HEK293 (cell line): ENCODE measurements around the gene MLLT10.
A peak's percentile ranks its signal among the peaks of the same experiment; 100 is the strongest.

ENCODE experiments used
- FEZF1 ChIP-seq: fragments of 450-650 bp; formaldehyde crosslinking; IDR thresholded peaks from 2 replicates; pipeline ENCODE4 v1.5.1; 2016; ENCODE audit warnings: missing biosample characterization, missing genetic modification characterization
- GFI1B ChIP-seq: fragments of 450-650 bp; formaldehyde crosslinking; IDR thresholded peaks from 2 replicates; pipeline ENCODE4 v1.5.1; 2016; ENCODE audit warnings: missing biosample characterization, missing genetic modification characterization
- KLF9 ChIP-seq: fragments of 450-650 bp; formaldehyde crosslinking; IDR thresholded peaks from 2 replicates; pipeline ENCODE4 v1.5.1; 2016; ENCODE audit warnings: missing biosample characterization, missing genetic modification characterization, low read depth
- OSR2 ChIP-seq: fragments of 450-650 bp; formaldehyde crosslinking; IDR thresholded peaks from 2 replicates; pipeline ENCODE4 v1.5.1; 2016; ENCODE audit warnings: missing biosample characterization, missing genetic modification characterization
- OVOL3 ChIP-seq: fragments of 450-650 bp; formaldehyde crosslinking; IDR thresholded peaks from 2 replicates; pipeline ENCODE4 v1.5.1; 2016; ENCODE audit warnings: missing biosample characterization, missing genetic modification characterization
- SP7 ChIP-seq: fragments of 450-650 bp; formaldehyde crosslinking; IDR thresholded peaks from 2 replicates; pipeline ENCODE4 v1.5.1; 2016; ENCODE audit warnings: missing biosample characterization, missing genetic modification characterization
- ZBTB17 ChIP-seq: fragments of 450-650 bp; formaldehyde crosslinking; IDR thresholded peaks from 2 replicates; pipeline ENCODE4 v1.5.1; 2016; ENCODE audit warnings: missing biosample characterization, missing genetic modification characterization
- ZFP41 ChIP-seq: fragments of 450-650 bp; formaldehyde crosslinking; IDR thresholded peaks from 2 replicates; pipeline ENCODE4 v1.5.1; 2016; ENCODE audit warnings: missing biosample characterization, missing genetic modification characterization, borderline replicate concordance
- ZNF121 ChIP-seq: fragments of 450-650 bp; formaldehyde crosslinking; IDR thresholded peaks from 2 replicates; pipeline ENCODE4 v1.5.1; 2016; ENCODE audit warnings: missing biosample characterization, missing genetic modification characterization
- ZNF221 ChIP-seq: fragments of 450-650 bp; formaldehyde crosslinking; IDR thresholded peaks from 2 replicates; pipeline ENCODE4 v1.5.1; 2017; ENCODE audit warnings: missing biosample characterization, missing genetic modification characterization, borderline replicate concordance
- ZNF354C ChIP-seq: fragments of 450-650 bp; formaldehyde crosslinking; IDR thresholded peaks from 2 replicates; pipeline ENCODE4 v1.5.1; 2016; ENCODE audit warnings: missing biosample characterization, missing genetic modification characterization, low read depth, borderline replicate concordance
- ZNF561 ChIP-seq: fragments of 450-650 bp; IDR thresholded peaks from 2 replicates; pipeline ENCODE4 v1.5.1; 2018; ENCODE audit warnings: missing biosample characterization, missing genetic modification characterization, borderline replicate concordance
- ZNF571 ChIP-seq: fragments of 450-650 bp; formaldehyde crosslinking; IDR thresholded peaks from 2 replicates; pipeline ENCODE4 v1.5.0; 2017; ENCODE audit warnings: missing biosample characterization, missing genetic modification characterization
- ZNF610 ChIP-seq: fragments of 450-650 bp; formaldehyde crosslinking; IDR thresholded peaks from 2 replicates; pipeline ENCODE4 v1.5.1; 2016; ENCODE audit warnings: missing biosample characterization, missing genetic modification characterization, borderline replicate concordance
- ZNF660 ChIP-seq: fragments of 450-650 bp; IDR thresholded peaks from 2 replicates; pipeline ENCODE4 v1.5.1; 2018; ENCODE audit warnings: missing biosample characterization, mild to moderate bottlenecking, missing genetic modification characterization
- ZNF707 ChIP-seq: fragments of 450-650 bp; formaldehyde crosslinking; IDR thresholded peaks from 2 replicates; pipeline ENCODE4 v1.5.1; 2016; ENCODE audit warnings: missing biosample characterization, missing genetic modification characterization
- ZNF768 ChIP-seq: fragments of 450-650 bp; formaldehyde crosslinking; IDR thresholded peaks from 2 replicates; pipeline ENCODE4 v1.5.1; 2018; ENCODE audit warnings: missing biosample characterization, mild to moderate bottlenecking, missing genetic modification characterization
- ZNF843 ChIP-seq: fragments of 450-650 bp; formaldehyde crosslinking; IDR thresholded peaks from 2 replicates; pipeline ENCODE4 v1.5.1; 2016; ENCODE audit warnings: missing biosample characterization, missing genetic modification characterization
- TF ChIP-seq, protein P1 (sequence below): fragments of 450-650 bp; formaldehyde crosslinking; IDR thresholded peaks from 2 replicates; pipeline ENCODE4 v1.5.1; 2016; ENCODE audit warnings: missing biosample characterization, missing genetic modification characterization, borderline replicate concordance
- TF ChIP-seq, protein P2 (sequence below): fragments of 450-650 bp; formaldehyde crosslinking; IDR thresholded peaks from 2 replicates; pipeline ENCODE4 v1.5.1; 2017; ENCODE audit warnings: missing biosample characterization, missing genetic modification characterization
- TF ChIP-seq, protein P3 (sequence below): fragments of 450-650 bp; formaldehyde crosslinking; IDR thresholded peaks from 2 replicates; pipeline ENCODE4 v1.5.1; 2016; ENCODE audit warnings: missing biosample characterization, missing genetic modification characterization
- TF ChIP-seq, protein P4 (sequence below): fragments of 450-650 bp; formaldehyde crosslinking; IDR thresholded peaks from 2 replicates; pipeline ENCODE4 v1.5.1; 2017; ENCODE audit warnings: missing biosample characterization, missing genetic modification characterization
- TF ChIP-seq, protein P5 (sequence below): fragments of 450-650 bp; formaldehyde crosslinking; IDR thresholded peaks from 2 replicates; pipeline ENCODE4 v1.5.1; 2017; ENCODE audit warnings: missing biosample characterization, mild to moderate bottlenecking, missing genetic modification characterization, moderate library complexity

Gene MLLT10

DNA sequence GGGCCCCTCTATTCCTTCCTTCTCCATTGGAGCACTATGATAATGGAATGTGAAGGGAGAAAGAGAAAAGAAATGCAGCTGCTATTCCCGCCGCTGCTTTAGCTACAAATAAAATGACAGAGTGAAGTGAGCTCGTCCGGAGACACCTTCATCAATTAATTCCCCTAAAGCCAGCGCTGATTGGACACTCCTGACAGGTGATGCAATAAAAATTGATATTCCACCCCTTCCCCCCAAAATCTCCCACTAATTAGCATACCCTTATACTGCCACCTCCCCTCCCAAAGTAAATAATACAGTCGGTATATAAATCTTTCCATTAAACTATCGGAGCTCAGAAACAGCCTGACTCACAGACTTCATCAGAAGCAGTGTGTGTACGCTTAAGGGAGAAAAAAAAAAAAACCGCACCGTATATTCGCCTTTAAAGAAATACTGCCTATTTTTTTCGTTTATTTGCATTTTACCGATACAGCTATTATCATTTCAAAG lies 15.8 kb upstream of the MLLT10 start (continued):
- TF ChIP-seq ZNF561 (peak; percentile 29; the same call in 1 of the 2 replicates), ZNF843 (peak; percentile 55; the same call in 1 of the 2 replicates), OVOL3 (tag by site-specific recombination) (peak; percentile 28), OSR2 (peak; percentile 73; the same call in 1 of the 2 replicates), FEZF1 (tag by site-specific recombination) (peak; percentile 85), ZNF121 (tag by site-specific recombination) (no peak), ZNF221 (tag by site-specific recombination) (no peak), ZFP41 (tag by site-specific recombination) (no peak), ZBTB17 (tag by site-specific recombination) (peak; percentile 49; the same call in 1 of the 2 replicates), ZNF571 (tag by site-specific recombination) (no peak), ZNF768 (tag by site-specific recombination) (no peak), ZNF707 (tag by site-specific recombination) (no peak), ZNF660 (tag by site-specific recombination) (peak; percentile 10; the same call in 1 of the 2 replicates), ZNF354C (tag by site-specific recombination) (no peak), GFI1B (no peak), ZNF610 (tag by site-specific recombination) (no peak), SP7 (peak; percentile 72), KLF9 (no peak)
- TF ChIP-seq, protein P1, sequence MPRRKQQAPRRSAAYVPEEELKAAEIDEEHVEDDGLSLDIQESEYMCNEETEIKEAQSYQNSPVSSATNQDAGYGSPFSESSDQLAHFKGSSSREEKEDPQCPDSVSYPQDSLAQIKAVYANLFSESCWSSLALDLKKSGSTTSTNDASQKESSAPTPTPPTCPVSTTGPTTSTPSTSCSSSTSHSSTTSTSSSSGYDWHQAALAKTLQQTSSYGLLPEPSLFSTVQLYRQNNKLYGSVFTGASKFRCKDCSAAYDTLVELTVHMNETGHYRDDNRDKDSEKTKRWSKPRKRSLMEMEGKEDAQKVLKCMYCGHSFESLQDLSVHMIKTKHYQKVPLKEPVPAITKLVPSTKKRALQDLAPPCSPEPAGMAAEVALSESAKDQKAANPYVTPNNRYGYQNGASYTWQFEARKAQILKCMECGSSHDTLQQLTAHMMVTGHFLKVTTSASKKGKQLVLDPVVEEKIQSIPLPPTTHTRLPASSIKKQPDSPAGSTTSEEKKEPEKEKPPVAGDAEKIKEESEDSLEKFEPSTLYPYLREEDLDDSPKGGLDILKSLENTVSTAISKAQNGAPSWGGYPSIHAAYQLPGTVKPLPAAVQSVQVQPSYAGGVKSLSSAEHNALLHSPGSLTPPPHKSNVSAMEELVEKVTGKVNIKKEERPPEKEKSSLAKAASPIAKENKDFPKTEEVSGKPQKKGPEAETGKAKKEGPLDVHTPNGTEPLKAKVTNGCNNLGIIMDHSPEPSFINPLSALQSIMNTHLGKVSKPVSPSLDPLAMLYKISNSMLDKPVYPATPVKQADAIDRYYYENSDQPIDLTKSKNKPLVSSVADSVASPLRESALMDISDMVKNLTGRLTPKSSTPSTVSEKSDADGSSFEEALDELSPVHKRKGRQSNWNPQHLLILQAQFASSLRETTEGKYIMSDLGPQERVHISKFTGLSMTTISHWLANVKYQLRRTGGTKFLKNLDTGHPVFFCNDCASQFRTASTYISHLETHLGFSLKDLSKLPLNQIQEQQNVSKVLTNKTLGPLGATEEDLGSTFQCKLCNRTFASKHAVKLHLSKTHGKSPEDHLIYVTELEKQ (tag by site-specific recombination) = peak; percentile 92
- TF ChIP-seq, protein P2, sequence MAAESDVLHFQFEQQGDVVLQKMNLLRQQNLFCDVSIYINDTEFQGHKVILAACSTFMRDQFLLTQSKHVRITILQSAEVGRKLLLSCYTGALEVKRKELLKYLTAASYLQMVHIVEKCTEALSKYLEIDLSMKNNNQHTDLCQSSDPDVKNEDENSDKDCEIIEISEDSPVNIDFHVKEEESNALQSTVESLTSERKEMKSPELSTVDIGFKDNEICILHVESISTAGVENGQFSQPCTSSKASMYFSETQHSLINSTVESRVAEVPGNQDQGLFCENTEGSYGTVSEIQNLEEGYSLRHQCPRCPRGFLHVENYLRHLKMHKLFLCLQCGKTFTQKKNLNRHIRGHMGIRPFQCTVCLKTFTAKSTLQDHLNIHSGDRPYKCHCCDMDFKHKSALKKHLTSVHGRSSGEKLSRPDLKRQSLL (tag by site-specific recombination) = no peak
- TF ChIP-seq, protein P3, sequence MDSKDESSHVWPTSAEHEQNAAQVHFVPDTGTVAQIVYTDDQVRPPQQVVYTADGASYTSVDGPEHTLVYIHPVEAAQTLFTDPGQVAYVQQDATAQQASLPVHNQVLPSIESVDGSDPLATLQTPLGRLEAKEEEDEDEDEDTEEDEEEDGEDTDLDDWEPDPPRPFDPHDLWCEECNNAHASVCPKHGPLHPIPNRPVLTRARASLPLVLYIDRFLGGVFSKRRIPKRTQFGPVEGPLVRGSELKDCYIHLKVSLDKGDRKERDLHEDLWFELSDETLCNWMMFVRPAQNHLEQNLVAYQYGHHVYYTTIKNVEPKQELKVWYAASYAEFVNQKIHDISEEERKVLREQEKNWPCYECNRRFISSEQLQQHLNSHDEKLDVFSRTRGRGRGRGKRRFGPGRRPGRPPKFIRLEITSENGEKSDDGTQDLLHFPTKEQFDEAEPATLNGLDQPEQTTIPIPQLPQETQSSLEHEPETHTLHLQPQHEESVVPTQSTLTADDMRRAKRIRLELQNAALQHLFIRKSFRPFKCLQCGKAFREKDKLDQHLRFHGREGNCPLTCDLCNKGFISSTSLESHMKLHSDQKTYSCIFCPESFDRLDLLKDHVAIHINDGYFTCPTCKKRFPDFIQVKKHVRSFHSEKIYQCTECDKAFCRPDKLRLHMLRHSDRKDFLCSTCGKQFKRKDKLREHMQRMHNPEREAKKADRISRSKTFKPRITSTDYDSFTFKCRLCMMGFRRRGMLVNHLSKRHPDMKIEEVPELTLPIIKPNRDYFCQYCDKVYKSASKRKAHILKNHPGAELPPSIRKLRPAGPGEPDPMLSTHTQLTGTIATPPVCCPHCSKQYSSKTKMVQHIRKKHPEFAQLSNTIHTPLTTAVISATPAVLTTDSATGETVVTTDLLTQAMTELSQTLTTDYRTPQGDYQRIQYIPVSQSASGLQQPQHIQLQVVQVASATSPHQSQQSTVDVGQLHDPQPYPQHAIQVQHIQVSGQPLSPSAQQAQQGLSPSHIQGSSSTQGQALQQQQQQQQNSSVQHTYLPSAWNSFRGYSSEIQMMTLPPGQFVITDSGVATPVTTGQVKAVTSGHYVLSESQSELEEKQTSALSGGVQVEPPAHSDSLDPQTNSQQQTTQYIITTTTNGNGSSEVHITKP (tag by site-specific recombination) = peak; percentile 95
- TF ChIP-seq, protein P4, sequence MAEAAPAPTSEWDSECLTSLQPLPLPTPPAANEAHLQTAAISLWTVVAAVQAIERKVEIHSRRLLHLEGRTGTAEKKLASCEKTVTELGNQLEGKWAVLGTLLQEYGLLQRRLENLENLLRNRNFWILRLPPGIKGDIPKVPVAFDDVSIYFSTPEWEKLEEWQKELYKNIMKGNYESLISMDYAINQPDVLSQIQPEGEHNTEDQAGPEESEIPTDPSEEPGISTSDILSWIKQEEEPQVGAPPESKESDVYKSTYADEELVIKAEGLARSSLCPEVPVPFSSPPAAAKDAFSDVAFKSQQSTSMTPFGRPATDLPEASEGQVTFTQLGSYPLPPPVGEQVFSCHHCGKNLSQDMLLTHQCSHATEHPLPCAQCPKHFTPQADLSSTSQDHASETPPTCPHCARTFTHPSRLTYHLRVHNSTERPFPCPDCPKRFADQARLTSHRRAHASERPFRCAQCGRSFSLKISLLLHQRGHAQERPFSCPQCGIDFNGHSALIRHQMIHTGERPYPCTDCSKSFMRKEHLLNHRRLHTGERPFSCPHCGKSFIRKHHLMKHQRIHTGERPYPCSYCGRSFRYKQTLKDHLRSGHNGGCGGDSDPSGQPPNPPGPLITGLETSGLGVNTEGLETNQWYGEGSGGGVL (tag by site-specific recombination) = peak; percentile 98
- TF ChIP-seq, protein P5, sequence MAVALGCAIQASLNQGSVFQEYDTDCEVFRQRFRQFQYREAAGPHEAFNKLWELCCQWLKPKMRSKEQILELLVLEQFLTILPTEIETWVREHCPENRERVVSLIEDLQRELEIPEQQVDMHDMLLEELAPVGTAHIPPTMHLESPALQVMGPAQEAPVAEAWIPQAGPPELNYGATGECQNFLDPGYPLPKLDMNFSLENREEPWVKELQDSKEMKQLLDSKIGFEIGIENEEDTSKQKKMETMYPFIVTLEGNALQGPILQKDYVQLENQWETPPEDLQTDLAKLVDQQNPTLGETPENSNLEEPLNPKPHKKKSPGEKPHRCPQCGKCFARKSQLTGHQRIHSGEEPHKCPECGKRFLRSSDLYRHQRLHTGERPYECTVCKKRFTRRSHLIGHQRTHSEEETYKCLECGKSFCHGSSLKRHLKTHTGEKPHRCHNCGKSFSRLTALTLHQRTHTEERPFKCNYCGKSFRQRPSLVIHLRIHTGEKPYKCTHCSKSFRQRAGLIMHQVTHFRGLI = no peak
